ENCODE measurements around the gene C9orf152. TPM values are rescaled to one million over a fixed set of nuclear protein-coding genes. Genes with fewer than 3 reads are reported as not detected.

Gene C9orf152
- total and polyA plus RNA-seq, 9 of the 15 experiments (the other 6 are each of a cell fraction or from before 2014, with no cell fraction given): not detected

- TF ChIP-seq PRDM10 (IDR thresholded peaks at IDR 0.05; ENCODE audit: partially characterized antibody) (no peak), CC2D1A (IDR thresholded peaks at IDR 0.05) (0 out of 2 replicates have a peak, but pooled peaks have one; percentile 60)
Observed at GRCh38 chr9:110183208-110184145, 24.5 kb downstream of the C9orf152 start (continued).

GRCh38 chr9:110180511-110181434, 27.2 kb downstream of the C9orf152 start:
- no peak overlapping the region for H3K4me2 ChIP-seq (ENCODE audit: insufficient read depth, low read length)
- no peaks in the 10 kb centered on the region for H4K20me1 ChIP-seq (replicated peaks; ENCODE audit: control insufficient read depth, insufficient read depth, low read length)
- peaks cover 0 to 9% of the 10 kb centered on the region in 2 experiments; a peak in 1 of 5 replicates for H3K27me3 ChIP-seq (ENCODE audit: control insufficient read depth in 2 of 2, insufficient read depth in 2 of 2, low read length in 2 of 2)
- FAIRE-seq (no peak), DNase-seq (ENCODE audit: extremely low read depth in 1 of 4, low spot score in 3 of 4) (no peak), ATAC-seq (no peak)
- no peak overlapping the region for H2AFZ ChIP-seq (ENCODE audit: low read depth, low read length)
- ChIA-PET POLR2A (no interaction called here), CTCF (ENCODE audit: low intra/inter-chr PET ratio) (interaction anchor here (3.2 kb wide), 1 partner anchor 442 kb away, joined by 17 read pairs; no protein-coding TSS in a partner anchor)
- H3K4me3 ChIP-seq: no peak overlapping the region
- no peaks in the 10 kb centered on the region for H3K4me1 ChIP-seq (replicated peaks in 1 of 2; ENCODE audit: control insufficient read depth in 2 of 2, insufficient read depth in 2 of 2, low read length in 2 of 2)
- H3K9me1 ChIP-seq (ENCODE audit: control insufficient read depth, insufficient read depth, low read length): no peaks in the 10 kb centered on the region
- BruUV-seq (replicated peaks): no TSS peak
- H3K9ac ChIP-seq (ENCODE audit: insufficient read depth in 1 of 2, low read depth in 2 of 2, low read length in 2 of 2): no peak overlapping the region
- no peak overlapping the region for H3K27ac ChIP-seq (ENCODE audit: extremely low read depth, low read depth, low read length)
- in situ Hi-C loops (cut with MboI): loop anchor here (5.0 to 25.0 kb wide), 2 partner anchors 442 to 1107 kb away; no protein-coding TSS in a partner anchor
- WGBS (ENCODE audit: insufficient coverage, low coverage, missing lambda C conversion rate): 0% methylated on average over 7 of the region's 7 CpGs
- H3K9me3 ChIP-seq (replicated peaks; ENCODE audit: control insufficient read depth, insufficient read depth, low read depth, low read length): no peaks in the 10 kb centered on the region
- no peaks in the 10 kb centered on the region for H3K36me3 ChIP-seq (ENCODE audit: control insufficient read depth, insufficient read depth, low read length)
- intact Hi-C loops (cut with micrococcal nuclease): loop anchor here (5.0 to 10.0 kb wide), 3 partner anchors 162 to 1124 kb away; no protein-coding TSS in a partner anchor
- no peaks in the 10 kb centered on the region for H3K79me2 ChIP-seq (ENCODE audit: control insufficient read depth, insufficient read depth, low read length)
- TF ChIP-seq NFIC (IDR thresholded peaks at IDR 0.05): 0 out of 2 replicates have a peak, but pooled peaks have one; percentile 20
- TF ChIP-seq RERE (CRISPR knock-in tag; IDR thresholded peaks at IDR 0.05; ENCODE audit: borderline replicate concordance): no peak
- no peak for TF ChIP-seq CAMTA2 (CRISPR knock-in tag; conservative IDR thresholded peaks at IDR 0.05)

Measured in K562 (cell line).